K562 (cell line): ENCODE results near the gene FBXO21. TPM values are rescaled to one million over a fixed set of nuclear protein-coding genes. Genes with fewer than 3 reads are reported as not detected.

Experiments used
- CHD7 ChIP-seq: fragments of 200-600 bp; sonication (generic); IDR thresholded peaks from one replicate; pipeline ENCODE4 v1.6.1; 2012; ENCODE audit warnings: mild to moderate bottlenecking, low read depth, low read length, inconsistent platforms
- CREB5 ChIP-seq: fragments of 250-450 bp; sonication (Bioruptor Pico); IDR thresholded peaks from 2 replicates; pipeline ENCODE4 v1.5.0; 2020; ENCODE audit warnings: mild to moderate bottlenecking
- FOS ChIP-seq: IDR thresholded peaks from 3 replicates; pipeline ENCODE4 v1.6.1; 2011; ENCODE audit not compliant: insufficient read length; ENCODE audit errors: extremely low read depth
- KDM5B ChIP-seq: fragments of 200-600 bp; sonication (generic); IDR thresholded peaks from 2 replicates; pipeline ENCODE4 v1.6.1; 2012; ENCODE audit warnings: low read depth, mild to moderate bottlenecking, moderate library complexity, low read length, control low read depth, inconsistent platforms; ENCODE audit not compliant: insufficient replicate concordance
- MEF2A ChIP-seq: IDR thresholded peaks from 2 replicates; pipeline ENCODE4 v1.6.1; 2011; ENCODE audit warnings: low read depth, mild to moderate bottlenecking, low read length, moderate library complexity; ENCODE audit not compliant: control insufficient read depth
- ZFP91 ChIP-seq: sonication (generic); formaldehyde crosslinking; IDR thresholded peaks from 2 replicates; pipeline ENCODE4 v1.8.0; 2022; ENCODE audit warnings: mild to moderate bottlenecking, missing genetic modification reagents
- ZNF609 ChIP-seq: sonication (generic); formaldehyde crosslinking; IDR thresholded peaks from 2 replicates; pipeline ENCODE4 v1.8.1; 2023; ENCODE audit warnings: missing genetic modification reagents, mild to moderate bottlenecking, borderline replicate concordance
- ZNF79 ChIP-seq: fragments of 250-450 bp; sonication (Bioruptor Pico); IDR thresholded peaks from 2 replicates; pipeline ENCODE4 v1.4.0; 2020; ENCODE audit warnings: low read depth, mild to moderate bottlenecking, moderate library complexity
- polyA plus RNA-seq, 8 experiments: library from polyadenylated mRNA; depleted of rRNA in 4 of 8; stranded (reverse) in 5 of 8; unstranded in 3 of 8; fragments of >200 nt; fragmentation: Nextera tagmentation in 2 of 8; fragmentation: Illumina TruSeq in 1 of 8; extraction: Ambion mirVana in 2 of 8; extraction: Trizol in 1 of 8; gene quantifications; 2 replicates each; pipeline versions ENCODE4 v1.2.1 to v1.2.3, GENCODE V29; 2011 to 2014; ENCODE audit warnings: inconsistent platforms in 1 of 8, missing spikeins in 1 of 8
- total RNA-seq, 7 experiments: library from RNA; depleted of rRNA in 6 of 7; stranded (reverse); fragments of >200 nt in 6 of 7; fragmentation: Illumina TruSeq in 2 of 7; extraction: Trizol in 2 of 7; gene quantifications; 2 replicates each; pipeline versions ENCODE4 v1.2.1 to v1.2.3, GENCODE V29; 2011 to 2021; ENCODE audit warnings: low replicate concordance in 1 of 7

The FBXO21 gene
- total and polyA plus RNA-seq, 9 of the 15 experiments (the other 6 are each of a cell fraction or from before 2014, with no cell fraction given): 3.0 to 50.9 (median 9.1) TPM

- no peak for TF ChIP-seq CHD7
- TF ChIP-seq ZNF79 (CRISPR knock-in tag): no peak
- no peak for TF ChIP-seq ZNF609 (CRISPR knock-in tag)
- TF ChIP-seq FOS: no peak
- TF ChIP-seq KDM5B: no peak
- TF ChIP-seq MEF2A: no peak
- no peak for TF ChIP-seq CREB5 (CRISPR knock-in tag)
- no peak for TF ChIP-seq ZFP91 (CRISPR knock-in tag)
Observed at GRCh38 chr12:117097159-117097558, 93.1 kb downstream of the FBXO21 start (continued).
